ENCODE data around the gene OVOL1. TPM values are rescaled to one million over a fixed set of nuclear protein-coding genes. Genes with fewer than 3 reads are reported as not detected.
A peak's percentile ranks its signal among the peaks of the same experiment; 100 is the strongest.

Gene OVOL1
- total and polyA plus RNA-seq, 2 of the 8 experiments (the other 6 are each of a cell fraction or from before 2014, with no cell fraction given): 2.6 to 3.4 TPM

- Histone ChIP-seq H3K4me1 (replicated peaks in 1 of 4; ENCODE audit: control insufficient read depth in 3 of 4, insufficient read depth in 4 of 4, low read length in 3 of 4) (peaks cover 14 to 30% (median 25%) of the 10 kb centered on the region in 4 experiments), H3K23me2 (ENCODE audit: low read depth, low read length) (peaks cover 15% of the 10 kb centered on the region; the same call in 1 of the 2 replicates), H3K18ac (ENCODE audit: extremely low read depth, low read length) (peak overlapping the region; percentile 60; the same call in 1 of the 2 replicates), H2AFZ (ENCODE audit: low read length) (no peak overlapping the region), H3K79me1 (ENCODE audit: low read depth, low read length) (0 out of 2 replicates have a peak, but pooled peaks cover 3% of the 10 kb centered on the region), H3K27me3 (replicated peaks in 1 of 4; ENCODE audit: control insufficient read depth in 3 of 4, extremely low read depth in 1 of 4, insufficient read depth in 3 of 4, low read length in 3 of 4) (peaks cover 20 to 44% (median 39%) of the 10 kb centered on the region in 4 experiments), H4K91ac (replicated peaks; ENCODE audit: insufficient read length, low read length) (no peak overlapping the region), H2BK15ac (ENCODE audit: low read length) (peak overlapping the region; percentile 61; the same call in 1 of the 2 replicates), H2BK12ac (ENCODE audit: low read depth, low read length) (peak overlapping the region; percentile 84; the same call in 1 of the 2 replicates), H2BK120ac (replicated peaks; ENCODE audit: low read depth, low read length) (peak overlapping the region; percentile 36), H3K9ac (replicated peaks in 1 of 4; ENCODE audit: extremely low read depth in 1 of 4, low read depth in 3 of 4, low read length in 3 of 4) (no peak overlapping the region), H3K36me3 (ENCODE audit: control insufficient read depth in 2 of 4, insufficient read depth in 4 of 4, low read length in 3 of 4) (peaks cover 0 to under 1% (median 0%) of the 10 kb centered on the region in 4 experiments; a peak in 2 of 8 replicates), H3K23ac (ENCODE audit: insufficient read length) (no peak overlapping the region), H3K4ac (replicated peaks; ENCODE audit: insufficient read length, low read depth, low read length) (peak overlapping the region; percentile 74), H3K14ac (ENCODE audit: insufficient read length) (no peak overlapping the region), H4K20me1 (replicated peaks in 1 of 2; ENCODE audit: control insufficient read depth in 1 of 2, insufficient read depth in 2 of 2, low read length in 2 of 2) (peaks cover 0 to 3% of the 10 kb centered on the region in 2 experiments), H2AK5ac (ENCODE audit: low read depth, low read length) (peak overlapping the region; percentile 43; the same call in 1 of the 2 replicates), H2BK5ac (ENCODE audit: low read depth, low read length) (peak overlapping the region; percentile 63; the same call in 1 of the 2 replicates), H3K27ac (ENCODE audit: low read depth, low read length) (no peak overlapping the region), H4K5ac (ENCODE audit: insufficient read length, low read depth, low read length) (no peak overlapping the region), H3K4me2 (ENCODE audit: insufficient read depth in 1 of 2, low read depth in 2 of 2, low read length in 2 of 2) (peak overlapping the region in 1 of 2 experiments; percentile 83; a peak in 2 of 4 replicates), H2BK20ac (ENCODE audit: low read length) (peak overlapping the region; percentile 72; the same call in 1 of the 2 replicates), H3K56ac (replicated peaks; ENCODE audit: insufficient read length, low read depth, low read length) (no peak overlapping the region), H4K8ac (ENCODE audit: extremely low read depth, insufficient read depth, low read length) (0 out of 2 replicates have a peak overlapping the region, but pooled peaks have one; percentile 45), H3K79me2 (ENCODE audit: control insufficient read depth in 1 of 2, insufficient read depth in 2 of 2, low read length in 2 of 2) (no peaks in the 10 kb centered on the region), H3K4me3 (ENCODE audit: extremely low read depth in 1 of 4, insufficient read depth in 2 of 4, low read depth in 3 of 4, low read length in 4 of 4) (0 out of 8 replicates have a peak overlapping the region, but pooled peaks of 1 of the 4 experiments have one; percentile 16), H3K9me3 (ENCODE audit: insufficient read depth in 2 of 2, low read depth in 1 of 2, low read length in 1 of 2) (no peaks in the 10 kb centered on the region)
- ChIA-PET POLR2A (ENCODE audit: partially characterized antibody) (interaction anchor here (0.6 to 3.6 kb wide), 9 partner anchors 8 to 70 kb away, joined by 3 to 20 read pairs (median 6); partner anchors contain the start of gene MUS81), CTCF (ENCODE audit: partially characterized antibody) (interaction anchor here (0.6 to 12.7 kb wide), 22 partner anchors 8 to 164 kb away, joined by 3 to 128 read pairs (median 4); partner anchors contain the start of genes AP5B1 and MUS81)
- TF ChIP-seq RFX5 (IDR thresholded peaks at IDR 0.05; ENCODE audit: borderline replicate concordance, low read depth, low read length): no peak
- no peak for TF ChIP-seq ASH2L (IDR thresholded peaks at IDR 0.05; ENCODE audit: low read length)
- no peak for TF ChIP-seq CTBP2 (IDR thresholded peaks at IDR 0.05; ENCODE audit: borderline replicate concordance, insufficient read depth, insufficient read length, low read length)
- TF ChIP-seq EZH2 (IDR thresholded peaks at IDR 0.05; ENCODE audit: low read depth, low read length, severe bottlenecking): no peak
- no peak for TF ChIP-seq ATF3 (IDR thresholded peaks at IDR 0.05; ENCODE audit: insufficient read depth, low read depth, low read length)
- TF ChIP-seq CHD2 (IDR thresholded peaks at IDR 0.05; ENCODE audit: low read length): no peak
- DNase-seq (ENCODE audit: low read depth in 1 of 2, low spot score in 2 of 2): no peak
- no peak for FAIRE-seq
- WGBS, 2 experiments (ENCODE audit: extremely low coverage in 1 of 2, insufficient coverage in 1 of 2, insufficient read length in 1 of 2, insufficient replicate concordance in 2 of 2, low coverage in 1 of 2, low lambda C conversion rate in 2 of 2, missing lambda C conversion rate in 1 of 2): 79% methylated on average over 13 of the region's 14 CpGs; no CpG with 5 or more reads in 1 of the 2 experiments
Measured at GRCh38 chr11:65789230-65790103, 2.6 kb downstream of the OVOL1 start.
